Measurements from ENCODE around the gene SH3BGRL2. TPM values are rescaled to one million over a fixed set of nuclear protein-coding genes. Genes with fewer than 3 reads are reported as not detected.

The SH3BGRL2 gene
- total and polyA plus RNA-seq, 2 of the 8 experiments (the other 6 are each of a cell fraction or from before 2014, with no cell fraction given): 6.0 to 20.3 TPM

DNA sequence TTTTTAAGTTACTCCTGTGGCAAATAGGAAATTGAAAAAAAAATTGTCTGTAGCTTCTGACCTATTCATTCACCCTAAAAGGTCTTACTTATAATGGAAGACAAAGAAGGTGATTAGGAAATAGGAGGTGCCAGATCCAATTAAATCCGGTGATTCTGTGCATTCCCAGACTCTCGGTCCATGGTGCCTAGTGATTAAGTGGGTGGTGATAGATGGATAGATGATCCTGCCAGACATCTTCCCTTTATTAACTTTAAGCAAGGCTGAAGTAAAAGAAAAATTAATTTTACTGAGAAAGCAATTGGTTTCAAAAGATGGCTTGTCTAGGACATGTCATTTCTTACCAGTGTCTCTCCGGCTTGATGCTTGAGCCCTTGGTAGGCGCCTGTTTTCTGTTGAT lies 80.0 kb downstream of the SH3BGRL2 start:
- CTCF ChIA-PET (ENCODE audit: partially characterized antibody): interaction anchor here (0.8 to 5.3 kb wide), 4 partner anchors 16 to 244 kb away, joined by 4 to 27 read pairs (median 5); no protein-coding TSS in a partner anchor
- H4K5ac ChIP-seq (ENCODE audit: insufficient read length, low read depth, low read length): no peak overlapping the region
- H2BK20ac ChIP-seq (ENCODE audit: low read length): no peak overlapping the region
- TF ChIP-seq SP4 (IDR thresholded peaks at IDR 0.05; ENCODE audit: low read length) (no peak), CTBP2 (IDR thresholded peaks at IDR 0.05; ENCODE audit: borderline replicate concordance, insufficient read depth, insufficient read length, low read length) (no peak), RAD21 (IDR thresholded peaks at IDR 0.05 in 1 of 2, conservative IDR thresholded peaks at IDR 0.05 in 1 of 2; ENCODE audit: low read depth in 2 of 2, low read length in 2 of 2) (no peak), CEBPB (IDR thresholded peaks at IDR 0.05; ENCODE audit: low read depth, low read length) (no peak), NRF1 (IDR thresholded peaks at IDR 0.05; ENCODE audit: low read depth, low read length) (no peak), JUND (IDR thresholded peaks at IDR 0.05; ENCODE audit: low read length) (no peak), CBX5 (IDR thresholded peaks at IDR 0.05; ENCODE audit: low read depth, low read length) (no peak), TEAD4 (IDR thresholded peaks at IDR 0.05; ENCODE audit: low read depth, low read length) (no peak)
- TF ChIP-seq, protein P1, sequence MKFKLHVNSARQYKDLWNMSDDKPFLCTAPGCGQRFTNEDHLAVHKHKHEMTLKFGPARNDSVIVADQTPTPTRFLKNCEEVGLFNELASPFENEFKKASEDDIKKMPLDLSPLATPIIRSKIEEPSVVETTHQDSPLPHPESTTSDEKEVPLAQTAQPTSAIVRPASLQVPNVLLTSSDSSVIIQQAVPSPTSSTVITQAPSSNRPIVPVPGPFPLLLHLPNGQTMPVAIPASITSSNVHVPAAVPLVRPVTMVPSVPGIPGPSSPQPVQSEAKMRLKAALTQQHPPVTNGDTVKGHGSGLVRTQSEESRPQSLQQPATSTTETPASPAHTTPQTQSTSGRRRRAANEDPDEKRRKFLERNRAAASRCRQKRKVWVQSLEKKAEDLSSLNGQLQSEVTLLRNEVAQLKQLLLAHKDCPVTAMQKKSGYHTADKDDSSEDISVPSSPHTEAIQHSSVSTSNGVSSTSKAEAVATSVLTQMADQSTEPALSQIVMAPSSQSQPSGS (IDR thresholded peaks at IDR 0.05; ENCODE audit: low read length): no peak
- TF ChIP-seq, protein P2, sequence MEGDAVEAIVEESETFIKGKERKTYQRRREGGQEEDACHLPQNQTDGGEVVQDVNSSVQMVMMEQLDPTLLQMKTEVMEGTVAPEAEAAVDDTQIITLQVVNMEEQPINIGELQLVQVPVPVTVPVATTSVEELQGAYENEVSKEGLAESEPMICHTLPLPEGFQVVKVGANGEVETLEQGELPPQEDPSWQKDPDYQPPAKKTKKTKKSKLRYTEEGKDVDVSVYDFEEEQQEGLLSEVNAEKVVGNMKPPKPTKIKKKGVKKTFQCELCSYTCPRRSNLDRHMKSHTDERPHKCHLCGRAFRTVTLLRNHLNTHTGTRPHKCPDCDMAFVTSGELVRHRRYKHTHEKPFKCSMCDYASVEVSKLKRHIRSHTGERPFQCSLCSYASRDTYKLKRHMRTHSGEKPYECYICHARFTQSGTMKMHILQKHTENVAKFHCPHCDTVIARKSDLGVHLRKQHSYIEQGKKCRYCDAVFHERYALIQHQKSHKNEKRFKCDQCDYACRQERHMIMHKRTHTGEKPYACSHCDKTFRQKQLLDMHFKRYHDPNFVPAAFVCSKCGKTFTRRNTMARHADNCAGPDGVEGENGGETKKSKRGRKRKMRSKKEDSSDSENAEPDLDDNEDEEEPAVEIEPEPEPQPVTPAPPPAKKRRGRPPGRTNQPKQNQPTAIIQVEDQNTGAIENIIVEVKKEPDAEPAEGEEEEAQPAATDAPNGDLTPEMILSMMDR (IDR thresholded peaks at IDR 0.05; ENCODE audit: control extremely low read depth in 1 of 3, insufficient read depth in 1 of 3, low read depth in 1 of 3, low read length in 3 of 3): no peak

More for the DNA sequence above, 80.0 kb downstream of the SH3BGRL2 start:
- no peak overlapping the region for H3K56ac ChIP-seq (replicated peaks; ENCODE audit: insufficient read length, low read depth, low read length)
- H3K27me3 ChIP-seq (replicated peaks in 1 of 4; ENCODE audit: control insufficient read depth in 3 of 4, extremely low read depth in 1 of 4, insufficient read depth in 3 of 4, low read length in 3 of 4): no peaks in the 10 kb centered on the region
- no peak overlapping the region for H3K18ac ChIP-seq (ENCODE audit: extremely low read depth, low read length)
- H4K8ac ChIP-seq (ENCODE audit: extremely low read depth, insufficient read depth, low read length): no peak overlapping the region
- H3K4me3 ChIP-seq (ENCODE audit: extremely low read depth in 1 of 4, insufficient read depth in 2 of 4, low read depth in 3 of 4, low read length in 4 of 4): no peak overlapping the region
- no peak overlapping the region for H2AK5ac ChIP-seq (ENCODE audit: low read depth, low read length)
- H3K9ac ChIP-seq (replicated peaks in 1 of 4; ENCODE audit: extremely low read depth in 1 of 4, low read depth in 3 of 4, low read length in 3 of 4): no peak overlapping the region
- no peak overlapping the region for H3K27ac ChIP-seq (ENCODE audit: low read depth, low read length)
- no peak overlapping the region for H3K4ac ChIP-seq (replicated peaks; ENCODE audit: insufficient read length, low read depth, low read length)
- no peak overlapping the region for H2BK15ac ChIP-seq (ENCODE audit: low read length)
- no peaks in the 10 kb centered on the region for H3K79me2 ChIP-seq (ENCODE audit: control insufficient read depth in 1 of 2, insufficient read depth in 2 of 2, low read length in 2 of 2)
- H2BK12ac ChIP-seq (ENCODE audit: low read depth, low read length): no peak overlapping the region
- no peak overlapping the region for H2BK5ac ChIP-seq (ENCODE audit: low read depth, low read length)
- DNase-seq (ENCODE audit: low read depth in 1 of 2, low spot score in 2 of 2) (no peak), FAIRE-seq (no peak)
- H3K36me3 ChIP-seq (ENCODE audit: control insufficient read depth in 2 of 4, insufficient read depth in 4 of 4, low read length in 3 of 4): no peaks in the 10 kb centered on the region
- H2BK120ac ChIP-seq (replicated peaks; ENCODE audit: low read depth, low read length): no peak overlapping the region
- no peak overlapping the region for H3K23ac ChIP-seq (ENCODE audit: insufficient read length)
- H3K14ac ChIP-seq (ENCODE audit: insufficient read length): no peak overlapping the region
- peaks cover 5 to 15% (median 9%) of the 10 kb centered on the region in 4 experiments for H3K4me1 ChIP-seq (replicated peaks in 1 of 4; ENCODE audit: control insufficient read depth in 3 of 4, insufficient read depth in 4 of 4, low read length in 3 of 4)
- H3K23me2 ChIP-seq (ENCODE audit: low read depth, low read length): no peaks in the 10 kb centered on the region
- no peak overlapping the region for H3K4me2 ChIP-seq (ENCODE audit: insufficient read depth in 1 of 2, low read depth in 2 of 2, low read length in 2 of 2)
- H2AFZ ChIP-seq (ENCODE audit: low read length): no peak overlapping the region
- WGBS, 2 experiments (ENCODE audit: extremely low coverage in 1 of 2, insufficient coverage in 1 of 2, insufficient read length in 1 of 2, insufficient replicate concordance in 2 of 2, low coverage in 1 of 2, low lambda C conversion rate in 2 of 2, missing lambda C conversion rate in 1 of 2): 87% methylated on average over 4 of the region's 4 CpGs; no CpG with 5 or more reads in 1 of the 2 experiments
- no peaks in the 10 kb centered on the region for H3K9me3 ChIP-seq (ENCODE audit: insufficient read depth in 2 of 2, low read depth in 1 of 2, low read length in 1 of 2)
- H4K91ac ChIP-seq (replicated peaks; ENCODE audit: insufficient read length, low read length): no peak overlapping the region
- POLR2A ChIA-PET (ENCODE audit: partially characterized antibody): no interaction called here
- H4K20me1 ChIP-seq (replicated peaks in 1 of 2; ENCODE audit: control insufficient read depth in 1 of 2, insufficient read depth in 2 of 2, low read length in 2 of 2): no peaks in the 10 kb centered on the region
- no peaks in the 10 kb centered on the region for H3K79me1 ChIP-seq (ENCODE audit: low read depth, low read length)

All from H1 (cell line).